ENCODE results near the gene IFI44L. TPM values are rescaled to one million over a fixed set of nuclear protein-coding genes. Genes with fewer than 3 reads are reported as not detected.

Gene IFI44L
- total RNA-seq, 4 donors from 2014 or later = 1.8 to 5.5 (median 3.3) TPM; not detected in 1

DNA sequence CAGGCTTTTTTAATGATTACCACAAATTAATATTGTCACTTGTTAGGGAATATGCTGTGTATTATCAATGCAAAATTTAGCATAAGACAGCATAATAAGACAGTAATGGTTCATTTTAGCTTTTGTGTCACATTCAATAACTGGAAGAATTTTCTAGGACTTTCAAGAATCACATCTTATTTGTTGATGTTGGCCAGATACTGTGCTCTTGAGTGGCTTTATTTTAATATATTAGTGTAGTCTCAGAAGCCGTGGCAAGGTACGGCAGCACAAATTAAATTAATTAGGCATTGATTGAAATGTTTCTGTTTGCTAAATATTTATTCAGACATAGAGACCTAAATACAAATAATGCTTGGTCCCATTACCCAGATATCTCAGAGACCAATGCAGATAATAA lies 10.4 kb downstream of the IFI44L start:
- H3K9me3 ChIP-seq = no peaks in the 10 kb centered on the region
- intact Hi-C loops (cut with DNase I; ENCODE audit: low total_unique reads) (no loop called here), in situ Hi-C loops (cut with MboI; ENCODE audit: low pct_ligation_motif_present in 1 of 4, low pct_unique_long_range_greater_than_20kb in 1 of 4, low sequenced_read_pairs in 3 of 4) (no loop called here)
- H3K27ac ChIP-seq = no peak overlapping the region
- H3K4me3 ChIP-seq = no peak overlapping the region
- H3K27me3 ChIP-seq = no peaks in the 10 kb centered on the region
- no peak for DNase-seq
- TF ChIP-seq, protein P1, sequence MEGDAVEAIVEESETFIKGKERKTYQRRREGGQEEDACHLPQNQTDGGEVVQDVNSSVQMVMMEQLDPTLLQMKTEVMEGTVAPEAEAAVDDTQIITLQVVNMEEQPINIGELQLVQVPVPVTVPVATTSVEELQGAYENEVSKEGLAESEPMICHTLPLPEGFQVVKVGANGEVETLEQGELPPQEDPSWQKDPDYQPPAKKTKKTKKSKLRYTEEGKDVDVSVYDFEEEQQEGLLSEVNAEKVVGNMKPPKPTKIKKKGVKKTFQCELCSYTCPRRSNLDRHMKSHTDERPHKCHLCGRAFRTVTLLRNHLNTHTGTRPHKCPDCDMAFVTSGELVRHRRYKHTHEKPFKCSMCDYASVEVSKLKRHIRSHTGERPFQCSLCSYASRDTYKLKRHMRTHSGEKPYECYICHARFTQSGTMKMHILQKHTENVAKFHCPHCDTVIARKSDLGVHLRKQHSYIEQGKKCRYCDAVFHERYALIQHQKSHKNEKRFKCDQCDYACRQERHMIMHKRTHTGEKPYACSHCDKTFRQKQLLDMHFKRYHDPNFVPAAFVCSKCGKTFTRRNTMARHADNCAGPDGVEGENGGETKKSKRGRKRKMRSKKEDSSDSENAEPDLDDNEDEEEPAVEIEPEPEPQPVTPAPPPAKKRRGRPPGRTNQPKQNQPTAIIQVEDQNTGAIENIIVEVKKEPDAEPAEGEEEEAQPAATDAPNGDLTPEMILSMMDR (IDR thresholded peaks at IDR 0.05) = no peak
- TF ChIP-seq POLR2AphosphoS5 (IDR thresholded peaks at IDR 0.05) (no peak), POLR2A (IDR thresholded peaks at IDR 0.05) (no peak), EP300 (IDR thresholded peaks at IDR 0.05; ENCODE audit: low read depth) (no peak)
- WGBS, 2 donors (ENCODE audit: low coverage in 1 of 2) = 63 to 92% methylated on average over 2 of the region's 2 CpGs
- H3K4me1 ChIP-seq = no peaks in the 10 kb centered on the region
- H3K36me3 ChIP-seq = no peaks in the 10 kb centered on the region

DNA sequence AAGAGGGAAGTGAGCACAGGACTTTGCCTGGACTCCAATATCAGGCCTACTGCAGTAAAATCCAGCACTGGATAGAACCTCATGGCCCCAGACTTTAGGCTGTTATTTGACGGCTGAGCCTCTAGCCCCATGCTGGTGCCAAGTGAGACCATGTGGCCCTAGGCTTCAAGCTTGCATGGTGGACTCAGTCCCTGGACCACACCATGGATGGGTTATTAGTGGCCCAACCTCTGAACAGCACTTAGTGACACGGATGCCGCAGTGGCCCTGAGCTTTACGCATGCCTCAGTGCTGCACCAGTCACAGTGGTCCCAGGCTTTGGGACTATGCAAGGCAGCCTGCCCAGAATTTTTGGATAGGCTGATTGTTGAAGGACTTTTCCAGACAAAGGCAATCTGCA lies 13.0 kb downstream of the IFI44L start:
- intact Hi-C loops (cut with DNase I; ENCODE audit: low total_unique reads) = no loop called here

DNA sequence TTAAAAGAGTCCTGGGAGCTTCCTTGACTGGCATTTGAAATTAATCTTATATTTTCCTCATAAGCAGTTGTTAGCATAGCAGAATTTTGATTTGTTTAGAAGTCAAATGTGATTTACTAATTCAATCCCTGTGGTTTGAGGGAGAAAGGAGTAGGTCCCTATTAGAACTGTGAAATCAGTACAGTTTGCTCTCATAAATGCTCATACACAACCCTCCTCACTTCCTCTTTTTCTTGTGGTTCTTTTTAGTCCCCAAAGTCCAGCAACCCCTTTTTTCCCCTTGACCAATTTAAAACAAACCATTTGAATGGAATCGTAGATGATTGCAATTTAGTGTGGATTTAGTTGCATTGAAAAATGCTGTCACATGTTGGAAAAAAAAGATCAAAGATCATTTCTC lies 20.2 kb downstream of the IFI44L start:
- in situ Hi-C loops (cut with MboI; ENCODE audit: low pct_ligation_motif_present in 1 of 4, low pct_unique_long_range_greater_than_20kb in 1 of 4, low sequenced_read_pairs in 3 of 4) (no loop called here), intact Hi-C loops (cut with DNase I; ENCODE audit: low total_unique reads) (no loop called here)
- Histone ChIP-seq H3K4me1 (no peaks in the 10 kb centered on the region), H3K27ac (no peak overlapping the region), H3K9me3 (peaks cover 0 to 4% of the 10 kb centered on the region in 2 donors), H3K4me3 (no peak overlapping the region), H3K36me3 (no peaks in the 10 kb centered on the region), H3K27me3 (no peaks in the 10 kb centered on the region)
- 50 to 88% methylated on average over 1 of the region's 1 CpG for WGBS, 2 donors (ENCODE audit: low coverage in 1 of 2)
- TF ChIP-seq EP300 (IDR thresholded peaks at IDR 0.05; ENCODE audit: low read depth) (no peak), POLR2A (IDR thresholded peaks at IDR 0.05) (no peak), POLR2AphosphoS5 (IDR thresholded peaks at IDR 0.05) (no peak)
- TF ChIP-seq, protein P1 (IDR thresholded peaks at IDR 0.05) = no peak
- no peak for DNase-seq

More for the DNA sequence above, 13.0 kb downstream of the IFI44L start:
- H3K4me3 ChIP-seq = no peak overlapping the region
- no peak overlapping the region for H3K27ac ChIP-seq
- DNase-seq = no peak
- 97% methylated on average over 4 of the region's 4 CpGs; no CpG with 5 or more reads in 1 of the 2 donors for WGBS, 2 donors (ENCODE audit: low coverage in 1 of 2)
- no peaks in the 10 kb centered on the region for H3K36me3 ChIP-seq
- in situ Hi-C loops (cut with MboI; ENCODE audit: low pct_ligation_motif_present in 1 of 4, low pct_unique_long_range_greater_than_20kb in 1 of 4, low sequenced_read_pairs in 3 of 4) = no loop called here
- no peaks in the 10 kb centered on the region for H3K27me3 ChIP-seq
- no peak for TF ChIP-seq POLR2AphosphoS5 (IDR thresholded peaks at IDR 0.05)
- TF ChIP-seq POLR2A (IDR thresholded peaks at IDR 0.05) = no peak
- TF ChIP-seq, protein P1 (IDR thresholded peaks at IDR 0.05) = no peak
- no peak for TF ChIP-seq EP300 (IDR thresholded peaks at IDR 0.05; ENCODE audit: low read depth)
- H3K9me3 ChIP-seq = no peaks in the 10 kb centered on the region
- no peaks in the 10 kb centered on the region for H3K4me1 ChIP-seq

DNA sequence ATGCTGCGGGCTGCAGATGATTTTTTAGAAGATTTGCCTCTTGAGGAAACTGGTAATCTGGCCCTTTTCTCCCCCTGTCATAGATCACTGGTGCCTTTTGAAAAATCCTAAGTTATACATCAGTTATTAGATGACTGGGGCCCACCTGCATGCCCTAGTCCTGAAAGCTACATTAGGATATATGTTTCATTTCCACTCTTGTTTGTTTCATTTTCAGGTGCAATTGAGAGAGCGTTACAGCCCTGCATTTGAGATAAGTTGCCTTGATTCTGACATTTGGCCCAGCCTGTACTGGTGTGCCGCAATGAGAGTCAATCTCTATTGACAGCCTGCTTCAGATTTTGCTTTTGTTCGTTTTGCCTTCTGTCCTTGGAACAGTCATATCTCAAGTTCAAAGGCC lies 21.3 kb downstream of the IFI44L start:
- no peak for TF ChIP-seq POLR2A (IDR thresholded peaks at IDR 0.05)
- no peak for TF ChIP-seq POLR2AphosphoS5 (IDR thresholded peaks at IDR 0.05)
- TF ChIP-seq EP300 (IDR thresholded peaks at IDR 0.05; ENCODE audit: low read depth) = no peak
- TF ChIP-seq, protein P1 (IDR thresholded peaks at IDR 0.05) = no peak
- no peak overlapping the region for H3K27ac ChIP-seq
- in situ Hi-C loops (cut with MboI; ENCODE audit: low pct_ligation_motif_present in 1 of 4, low pct_unique_long_range_greater_than_20kb in 1 of 4, low sequenced_read_pairs in 3 of 4) (no loop called here), intact Hi-C loops (cut with DNase I; ENCODE audit: low total_unique reads) (no loop called here)
- H3K36me3 ChIP-seq = no peaks in the 10 kb centered on the region
- no peak overlapping the region for H3K4me3 ChIP-seq
- no peaks in the 10 kb centered on the region for H3K4me1 ChIP-seq
- no peak for DNase-seq
- no peaks in the 10 kb centered on the region for H3K27me3 ChIP-seq
- peaks cover 0 to 4% of the 10 kb centered on the region in 2 donors for H3K9me3 ChIP-seq
- WGBS, 2 donors (ENCODE audit: low coverage in 1 of 2) = 84 to 87% methylated on average over 4 of the region's 4 CpGs
